CD4-positive, alpha-beta memory T cell (primary cell): ENCODE results near the gene TMBIM6. TPM values are rescaled to one million over a fixed set of nuclear protein-coding genes. Genes with fewer than 3 reads are reported as not detected.

Experiments
- CTCF ChIA-PET: fragments of 350-600 bp; sonication (Branson Sonifier 250); formaldehyde crosslinking; loops from one replicate; lab custom pipeline; 2021; ENCODE audit warnings: inconsistent platforms; ENCODE audit not compliant: partially characterized antibody; lab: Charles Lee
- POLR2A ChIA-PET: fragments of 350-600 bp; sonication (Branson Sonifier 250); formaldehyde crosslinking; loops from one replicate; lab custom pipeline; 2021; ENCODE audit not compliant: partially characterized antibody; lab: Charles Lee
- DNase-seq, 5 donors: peaks; one replicate each; pipeline versions ENCODE4 v3.0.0 to v3.0.0-alpha.2; 2020 to 2022; ENCODE audit warnings: mixed read lengths in 1 of 5
- H3K27ac ChIP-seq: one replicate; pipeline ENCODE4 v1.7.0; 2013; ENCODE audit warnings: low read depth, low read length
- H3K27me3 ChIP-seq: 2 replicates; pipeline ENCODE4 v1.7.0; 2013; ENCODE audit warnings: mild to moderate bottlenecking, low read length, moderate library complexity; ENCODE audit not compliant: insufficient read depth
- H3K36me3 ChIP-seq: 2 replicates; pipeline ENCODE4 v1.7.0; 2013; ENCODE audit warnings: mild to moderate bottlenecking, low read length, moderate library complexity; ENCODE audit not compliant: insufficient read depth
- H3K4me1 ChIP-seq: 2 replicates; pipeline ENCODE4 v1.7.0; 2013; ENCODE audit warnings: mild to moderate bottlenecking, low read length, moderate library complexity; ENCODE audit not compliant: insufficient read depth
- H3K4me3 ChIP-seq, 2 donors: one replicate each; pipeline ENCODE4 v1.7.0; 2013; ENCODE audit warnings: low read length in 2 of 2, mild to moderate bottlenecking in 1 of 2
- H3K9me3 ChIP-seq, 2 donors: one replicate each; pipeline ENCODE4 v1.7.0; 2013; ENCODE audit warnings: low read length in 2 of 2, control low read depth in 1 of 2; ENCODE audit not compliant: control insufficient read depth in 1 of 2
- H3K27ac Mint-ChIP-seq, 7 donors: one replicate each; pipeline ENCODE4 v1.8.0; 2020 to 2021; ENCODE audit warnings: mixed read lengths in 7 of 7, mild to moderate bottlenecking in 6 of 7, inconsistent platforms in 3 of 7, moderate library complexity in 3 of 7
- H3K27me3 Mint-ChIP-seq, 2 donors: one replicate each; pipeline ENCODE4 v1.8.0; 2020 to 2021; ENCODE audit warnings: mixed read lengths in 2 of 2
- H3K36me3 Mint-ChIP-seq, 2 donors: one replicate each; pipeline ENCODE4 v1.8.0; 2020 to 2021; ENCODE audit warnings: mixed read lengths in 2 of 2, inconsistent platforms in 1 of 2, mild to moderate bottlenecking in 1 of 2
- H3K4me1 Mint-ChIP-seq, 4 donors: one replicate each; pipeline ENCODE4 v1.8.0; 2020 to 2021; ENCODE audit warnings: mixed read lengths in 4 of 4, mild to moderate bottlenecking in 1 of 4
- H3K4me3 Mint-ChIP-seq, 8 donors: one replicate each; pipeline ENCODE4 v1.8.0; 2020 to 2021; ENCODE audit warnings: mixed read lengths in 8 of 8, mild to moderate bottlenecking in 7 of 8, moderate library complexity in 6 of 8, inconsistent platforms in 3 of 8
- H3K9me3 Mint-ChIP-seq, 8 donors: one replicate each; pipeline ENCODE4 v1.8.0; 2020 to 2021; ENCODE audit warnings: mixed read lengths in 8 of 8, mild to moderate bottlenecking in 5 of 8, inconsistent platforms in 3 of 8, moderate library complexity in 1 of 8
- intact Hi-C: fragments of 100-400 bp; cut with micrococcal nuclease; formaldehyde crosslinking; loops from one replicate; pipeline ENCODE4 v1.15.1; 2023
- polyA plus RNA-seq, 2 donors: library from polyadenylated mRNA; unstranded; fragments of 300-500 nt; fragmentation: Illumina TruSeq; gene quantifications; one replicate each; pipeline ENCODE4 v1.2.3, GENCODE V29; 2021
- total RNA-seq, 2 experiments: library from RNA; stranded (reverse); gene quantifications; one replicate each; pipeline ENCODE4 v1.2.3, GENCODE V29; 2021

The TMBIM6 gene
- total and polyA plus RNA-seq, 4 experiments from 2014 or later, result 421 to 2,112 (median 655) TPM

DNA sequence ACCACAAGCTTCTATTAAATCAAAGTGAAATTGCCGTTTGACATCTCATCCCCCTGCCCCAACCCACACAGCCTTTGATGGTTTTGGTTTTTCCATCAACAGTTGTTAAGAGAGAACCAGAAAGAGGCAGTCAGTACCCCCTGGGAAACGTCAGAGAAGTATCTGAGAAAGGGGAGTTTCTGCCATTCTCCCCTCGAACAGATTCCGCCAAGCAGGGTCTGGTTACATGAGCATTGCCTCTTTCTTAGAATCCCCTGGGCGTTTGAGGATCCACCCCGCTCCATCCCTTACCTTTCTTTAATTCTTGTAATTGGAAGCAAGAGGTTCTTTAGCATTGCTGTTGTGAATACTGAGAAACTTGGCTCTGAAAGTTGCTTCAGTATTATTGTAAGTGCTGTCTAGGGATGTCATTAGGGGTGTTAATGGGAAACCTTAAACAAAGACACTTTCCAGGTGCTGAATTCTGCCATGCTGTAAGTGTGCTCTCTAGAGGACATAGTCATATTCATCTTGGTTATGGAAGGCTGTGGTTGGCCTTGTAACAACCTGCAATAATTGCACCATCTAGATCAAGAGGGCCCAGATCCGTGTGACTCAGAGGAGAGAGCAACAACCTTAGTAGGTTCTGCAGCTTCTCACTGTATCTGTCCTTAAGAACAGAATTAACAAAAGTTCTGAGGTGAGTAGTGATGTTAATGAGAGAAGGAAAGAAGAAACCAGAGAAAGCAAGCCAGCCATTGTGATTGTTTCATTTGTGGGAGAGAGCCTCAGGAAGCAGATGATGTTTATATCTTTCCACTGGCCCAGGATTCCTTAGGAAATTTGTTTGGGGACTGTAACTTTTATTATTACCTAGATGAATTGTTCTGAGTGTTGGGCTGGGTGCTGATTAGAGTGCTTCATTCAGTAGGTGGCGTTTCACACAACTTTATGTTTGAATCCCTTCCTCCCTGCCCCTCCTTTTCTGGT is 9.0 kb downstream of the TMBIM6 start:
- DNase-seq, result peak in 4 of 5 donors; percentile 12 to 74 (median 39)
- Histone ChIP-seq H3K4me3 (no peak overlapping the region), H3K27me3 (no peaks in the 10 kb centered on the region), H3K4me1 (peaks cover 86% of the 10 kb centered on the region), H3K9me3 (no peaks in the 10 kb centered on the region), H3K27ac (peak overlapping the region; percentile 44), H3K36me3 (peaks cover 34% of the 10 kb centered on the region)
- Mint-ChIP-seq H3K9me3 (peaks cover 0 to 1% (median 0%) of the 10 kb centered on the region in 8 donors), H3K4me3 (peak overlapping the region; percentile 36 to 67 (median 58)), H3K27me3 (no peaks in the 10 kb centered on the region), H3K4me1 (peaks cover 48 to 95% (median 68%) of the 10 kb centered on the region in 4 donors), H3K27ac (peak overlapping the region; percentile 51 to 95 (median 71)), H3K36me3 (peaks cover 27 to 70% of the 10 kb centered on the region in 2 donors)
- intact Hi-C loops, result loop anchor here (1.0 kb wide), 1 partner anchor 9 kb away; the partner anchor contains the start of gene TMBIM6
- ChIA-PET POLR2A (interaction anchor here (1.7 kb wide), 1 partner anchor 9 kb away, joined by 15 read pairs; the partner anchor contains the start of gene TMBIM6), CTCF (interaction anchor here (1.8 to 8.5 kb wide), 3 partner anchors 9 to 90 kb away, joined by 5 to 85 read pairs (median 15); partner anchors contain the start of gene TMBIM6)

DNA sequence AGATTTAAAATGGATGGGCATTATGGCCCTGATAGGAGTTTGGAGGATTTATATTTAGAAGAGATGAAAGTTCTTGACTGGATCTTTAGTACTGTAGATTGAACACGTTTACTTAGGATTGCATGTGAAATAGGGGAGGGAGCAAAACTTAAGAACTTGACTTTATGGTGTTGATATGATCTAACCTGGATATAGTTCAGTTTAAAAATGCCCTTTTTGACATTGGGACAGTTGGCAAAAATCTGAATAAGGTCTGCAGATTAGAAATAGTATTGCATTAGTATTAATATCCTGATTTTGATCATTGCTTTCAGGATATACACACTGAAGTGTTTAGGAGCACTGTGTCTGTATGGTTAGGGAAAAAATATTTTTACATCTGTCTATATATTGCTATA is 9.6 kb downstream of the TMBIM6 start:
- POLR2A ChIA-PET, result interaction anchor here (1.7 kb wide), 1 partner anchor 10 kb away, joined by 15 read pairs; the partner anchor contains the start of gene TMBIM6
- H3K27ac ChIP-seq, result peak overlapping the region; percentile 44
- intact Hi-C loops, result loop anchor here (1.0 kb wide), 1 partner anchor 10 kb away; the partner anchor contains the start of gene TMBIM6

DNA sequence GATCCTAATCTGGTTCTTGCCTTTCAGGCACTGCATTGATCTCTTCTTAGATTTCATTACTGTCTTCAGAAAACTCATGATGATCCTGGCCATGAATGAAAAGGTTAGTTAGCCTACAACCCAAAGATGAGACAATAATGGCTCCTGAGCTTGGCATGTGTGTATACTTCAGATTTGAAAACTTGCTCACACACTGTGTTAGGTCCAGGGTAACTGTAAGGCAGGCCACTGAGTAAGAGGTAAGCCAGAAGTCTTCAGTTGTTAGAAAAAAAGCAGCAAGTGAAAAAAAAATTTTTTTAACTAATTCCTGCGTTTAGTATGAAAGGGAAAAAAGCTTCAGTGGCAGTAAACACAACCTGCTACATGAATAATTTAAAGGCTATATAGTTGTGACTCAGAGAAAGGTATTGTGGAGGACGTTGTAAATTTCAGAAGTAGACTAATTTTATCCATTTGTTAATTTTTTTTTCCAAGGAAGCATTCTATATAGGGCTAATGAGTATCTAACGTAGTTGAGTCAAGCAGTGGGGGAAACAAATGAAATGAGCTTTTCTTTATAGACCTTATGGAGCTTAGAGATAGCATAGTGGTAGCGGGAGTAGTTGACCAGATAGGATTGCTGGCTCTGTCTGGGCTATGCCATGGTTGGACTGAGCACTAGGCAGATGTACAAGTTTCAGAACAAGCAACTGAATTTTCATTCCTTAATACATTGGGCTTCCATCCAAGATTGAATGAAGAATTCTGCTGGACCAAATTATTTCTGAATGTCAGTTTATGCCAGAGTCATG is 20.5 kb downstream of the TMBIM6 start:
- Histone ChIP-seq H3K9me3 (no peaks in the 10 kb centered on the region), H3K4me1 (peaks cover 60% of the 10 kb centered on the region), H3K27ac (peak overlapping the region; percentile 56), H3K27me3 (no peaks in the 10 kb centered on the region), H3K36me3 (peaks cover 61% of the 10 kb centered on the region), H3K4me3 (no peak overlapping the region)
- peaks cover 46 to 56% (median 51%) of the 10 kb centered on the region in 4 donors for H3K4me1 Mint-ChIP-seq
- ChIA-PET POLR2A (interaction anchor here (0.8 to 11.4 kb wide), 7 partner anchors 9 to 77 kb away, joined by 3 to 107 read pairs (median 5); partner anchors contain the start of genes NCKAP5L and TMBIM6), CTCF (interaction anchor here (0.7 to 6.8 kb wide), 12 partner anchors 9 to 150 kb away, joined by 3 to 85 read pairs (median 6); partner anchors contain the start of gene TMBIM6)
- no peaks in the 10 kb centered on the region for H3K27me3 Mint-ChIP-seq
- intact Hi-C loops, result loop anchor here (1.0 kb wide), 1 partner anchor 21 kb away; the partner anchor contains the start of gene TMBIM6
- no peak for DNase-seq
- peak overlapping the region in 6 of 7 donors; percentile 46 to 94 (median 84) for H3K27ac Mint-ChIP-seq
- peaks cover 0 to 2% (median 0%) of the 10 kb centered on the region in 8 donors for H3K9me3 Mint-ChIP-seq
- peaks cover 47 to 75% of the 10 kb centered on the region in 2 donors for H3K36me3 Mint-ChIP-seq
- H3K4me3 Mint-ChIP-seq, result peak overlapping the region in 3 of 8 donors; percentile 6 to 74 (median 21)

More for the DNA sequence above, 9.6 kb downstream of the TMBIM6 start:
- H3K36me3 Mint-ChIP-seq, result peaks cover 30 to 75% of the 10 kb centered on the region in 2 donors
- H3K9me3 ChIP-seq, result no peaks in the 10 kb centered on the region
- H3K27ac Mint-ChIP-seq, result peak overlapping the region; percentile 5 to 80 (median 43)
- peaks cover 48 to 91% (median 65%) of the 10 kb centered on the region in 4 donors for H3K4me1 Mint-ChIP-seq
- no peak for DNase-seq
- peaks cover 41% of the 10 kb centered on the region for H3K36me3 ChIP-seq
- no peaks in the 10 kb centered on the region for H3K27me3 Mint-ChIP-seq
- H3K4me1 ChIP-seq, result peaks cover 79% of the 10 kb centered on the region
- H3K4me3 ChIP-seq, result no peak overlapping the region
- H3K9me3 Mint-ChIP-seq, result peaks cover 0 to 1% (median 0%) of the 10 kb centered on the region in 8 donors
- H3K27me3 ChIP-seq, result no peaks in the 10 kb centered on the region
- H3K4me3 Mint-ChIP-seq, result peak overlapping the region; percentile 22 to 67 (median 52)
- CTCF ChIA-PET, result interaction anchor here (1.2 to 8.5 kb wide), 2 partner anchors 12 kb away, joined by 5 to 85 read pairs; no protein-coding TSS in a partner anchor

DNA sequence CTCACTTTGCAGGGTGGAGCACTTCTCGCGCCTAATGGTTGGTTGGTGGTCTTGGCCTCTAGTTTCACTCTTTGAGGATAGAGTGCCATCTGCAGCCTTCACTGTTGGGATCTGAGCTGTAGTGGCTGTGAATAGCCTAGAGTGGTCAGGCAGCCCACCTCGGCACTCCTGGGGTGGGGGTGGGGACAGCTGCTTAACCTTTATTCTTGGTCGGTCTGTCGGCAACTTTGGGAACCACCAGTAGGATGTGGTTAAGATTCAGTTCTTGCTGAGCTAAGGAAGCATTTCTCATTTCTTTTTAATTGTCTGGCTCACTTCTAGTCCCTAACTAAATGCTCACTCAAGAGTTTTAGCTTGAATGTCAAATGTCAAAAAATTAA is 21.1 kb downstream of the TMBIM6 start:
- H3K9me3 Mint-ChIP-seq, result peaks cover 0 to 2% (median 0%) of the 10 kb centered on the region in 8 donors
- H3K4me3 Mint-ChIP-seq, result peak overlapping the region in 6 of 8 donors; percentile 6 to 74 (median 50)
- no peaks in the 10 kb centered on the region for H3K27me3 Mint-ChIP-seq
- Histone ChIP-seq H3K4me3 (no peak overlapping the region), H3K4me1 (peaks cover 61% of the 10 kb centered on the region), H3K27me3 (no peaks in the 10 kb centered on the region), H3K27ac (peak overlapping the region; percentile 56), H3K9me3 (no peaks in the 10 kb centered on the region), H3K36me3 (peaks cover 56% of the 10 kb centered on the region)
- POLR2A ChIA-PET, result interaction anchor here (0.9 to 11.4 kb wide), 6 partner anchors 14 to 76 kb away, joined by 5 to 107 read pairs (median 5); partner anchors contain the start of genes NCKAP5L and TMBIM6
- intact Hi-C loops, result loop anchor here (1.0 kb wide), 1 partner anchor 21 kb away; the partner anchor contains the start of gene TMBIM6
- CTCF ChIA-PET, result interaction anchor here (0.7 to 6.8 kb wide), 15 partner anchors 9 to 151 kb away, joined by 3 to 85 read pairs (median 5); partner anchors contain the start of gene TMBIM6
- peak in 2 of 5 donors; percentile 17 to 39 for DNase-seq
- peak overlapping the region; percentile 69 to 95 (median 86) for H3K27ac Mint-ChIP-seq
- peaks cover 41 to 70% of the 10 kb centered on the region in 2 donors for H3K36me3 Mint-ChIP-seq
- peaks cover 47 to 62% (median 54%) of the 10 kb centered on the region in 4 donors for H3K4me1 Mint-ChIP-seq

DNA sequence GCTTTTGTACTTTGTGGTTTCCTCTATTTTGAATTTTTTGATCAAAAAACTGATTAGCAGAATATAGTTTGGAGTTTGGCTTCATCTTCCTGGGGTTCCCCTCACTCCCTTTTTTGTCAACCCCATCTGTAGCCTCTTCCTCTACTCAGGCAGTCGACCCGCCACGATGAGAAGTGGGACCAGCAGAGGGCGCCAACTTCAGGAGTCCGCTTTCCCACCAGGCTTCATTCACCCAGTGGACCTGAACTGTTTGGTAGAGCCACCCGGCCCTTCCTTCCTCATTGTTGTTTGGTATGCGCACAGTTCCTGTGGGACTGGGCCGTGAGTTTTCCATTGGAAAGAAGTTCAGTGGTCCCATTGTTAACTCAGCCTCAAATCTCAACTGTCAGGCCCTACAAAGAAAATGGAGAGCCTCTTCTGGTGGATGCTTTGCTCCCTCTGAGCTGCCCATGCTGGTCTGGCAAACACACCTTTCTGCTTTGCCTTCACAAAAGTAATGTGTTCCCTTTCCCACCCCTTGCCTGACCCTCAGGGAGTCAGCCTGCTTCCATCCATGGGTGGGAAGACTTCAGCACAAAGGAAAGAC is 21.7 kb downstream of the TMBIM6 start:
- peaks cover 61% of the 10 kb centered on the region for H3K4me1 ChIP-seq
- peaks cover 49% of the 10 kb centered on the region for H3K36me3 ChIP-seq
- Mint-ChIP-seq H3K27ac (peak overlapping the region; percentile 69 to 95 (median 86)), H3K27me3 (no peaks in the 10 kb centered on the region), H3K9me3 (peaks cover 0 to 2% (median 0%) of the 10 kb centered on the region in 8 donors), H3K4me3 (peak overlapping the region in 7 of 8 donors; percentile 7 to 74 (median 49)), H3K36me3 (peaks cover 35 to 63% of the 10 kb centered on the region in 2 donors), H3K4me1 (peaks cover 50 to 64% (median 57%) of the 10 kb centered on the region in 4 donors)
- intact Hi-C loops, result loop anchor here (1.0 kb wide), 2 partner anchors 15 to 76 kb away; no protein-coding TSS in a partner anchor
- H3K27ac ChIP-seq, result peak overlapping the region; percentile 56
- ChIA-PET CTCF (interaction anchor here (0.8 to 6.8 kb wide), 12 partner anchors 10 to 115 kb away, joined by 3 to 85 read pairs (median 6); partner anchors contain the start of gene TMBIM6), POLR2A (interaction anchor here (0.9 to 11.4 kb wide), 5 partner anchors 14 to 76 kb away, joined by 5 to 107 read pairs (median 5); partner anchors contain the start of genes NCKAP5L and TMBIM6)
- peak; percentile 74 to 86 (median 76) for DNase-seq
- no peak overlapping the region for H3K4me3 ChIP-seq
- H3K9me3 ChIP-seq, result no peaks in the 10 kb centered on the region
- H3K27me3 ChIP-seq, result no peaks in the 10 kb centered on the region
